ENCODE results near the gene SRCIN1.

Gene SRCIN1

GRCh38 chr17:38551121-38551520, 54.6 kb downstream of the SRCIN1 start:
- TF ChIP-seq CTCF (IDR thresholded peaks at IDR 0.05): no peak

- TF ChIP-seq CTCF (IDR thresholded peaks at IDR 0.05): no peak
Measured at GRCh38 chr17:38550661-38551060, 55.1 kb downstream of the SRCIN1 start.

- TF ChIP-seq CTCF (IDR thresholded peaks at IDR 0.05): no peak
Measured at GRCh38 chr17:38549285-38549684, 56.5 kb downstream of the SRCIN1 start.

- TF ChIP-seq CTCF (IDR thresholded peaks at IDR 0.05): no peak
Measured at GRCh38 chr17:38547444-38547843, 58.3 kb downstream of the SRCIN1 start.

GRCh38 chr17:38546396-38546795, 59.4 kb downstream of the SRCIN1 start:
- no peak for TF ChIP-seq CTCF (IDR thresholded peaks at IDR 0.05)

GRCh38 chr17:38545531-38546225, 60.1 kb downstream of the SRCIN1 start:
- TF ChIP-seq CTCF (IDR thresholded peaks at IDR 0.05): no peak

GRCh38 chr17:38544839-38545209, 60.9 kb downstream of the SRCIN1 start:
- no peak for TF ChIP-seq CTCF (IDR thresholded peaks at IDR 0.05)

Data from LNCAP (cell line).